ENCODE data around the gene KLHL29. TPM values are rescaled to one million over a fixed set of nuclear protein-coding genes. Genes with fewer than 3 reads are reported as not detected.

Gene KLHL29
- total RNA-seq, 1 donor from 2014 or later: 15.1 TPM

DNA sequence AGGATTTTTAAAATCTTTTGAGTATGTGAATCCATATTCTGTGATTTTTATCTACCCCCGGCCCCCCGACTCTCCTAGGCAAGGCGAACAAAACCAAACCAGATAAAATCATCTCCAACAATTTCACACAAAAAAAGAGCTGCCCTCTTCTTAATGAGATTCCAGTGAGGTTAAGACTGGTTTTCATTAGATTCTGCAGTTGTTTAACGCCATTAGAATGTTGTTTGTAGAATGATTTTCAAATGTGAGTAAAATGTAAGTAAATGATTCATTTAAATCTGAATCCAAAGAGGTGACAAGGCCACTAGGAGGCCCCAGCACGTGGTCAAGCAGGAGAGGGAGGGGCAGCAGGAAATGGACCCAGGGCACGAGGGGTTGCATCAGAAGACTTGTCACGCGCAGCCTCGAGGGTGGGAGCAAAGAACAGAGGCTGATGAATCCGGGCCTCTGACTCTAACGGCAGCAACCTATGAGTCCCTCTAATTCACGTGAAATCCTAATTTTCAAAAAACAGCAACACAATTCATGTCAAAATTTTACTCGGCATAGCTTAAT lies 24.3 kb upstream of the KLHL29 start:
- H3K9me3 ChIP-seq: no peaks in the 10 kb centered on the region
- intact Hi-C loops (cut with DNase I): no loop called here
- DNase-seq (no peak), ATAC-seq (peak; percentile 64)
- TF ChIP-seq, protein P1, sequence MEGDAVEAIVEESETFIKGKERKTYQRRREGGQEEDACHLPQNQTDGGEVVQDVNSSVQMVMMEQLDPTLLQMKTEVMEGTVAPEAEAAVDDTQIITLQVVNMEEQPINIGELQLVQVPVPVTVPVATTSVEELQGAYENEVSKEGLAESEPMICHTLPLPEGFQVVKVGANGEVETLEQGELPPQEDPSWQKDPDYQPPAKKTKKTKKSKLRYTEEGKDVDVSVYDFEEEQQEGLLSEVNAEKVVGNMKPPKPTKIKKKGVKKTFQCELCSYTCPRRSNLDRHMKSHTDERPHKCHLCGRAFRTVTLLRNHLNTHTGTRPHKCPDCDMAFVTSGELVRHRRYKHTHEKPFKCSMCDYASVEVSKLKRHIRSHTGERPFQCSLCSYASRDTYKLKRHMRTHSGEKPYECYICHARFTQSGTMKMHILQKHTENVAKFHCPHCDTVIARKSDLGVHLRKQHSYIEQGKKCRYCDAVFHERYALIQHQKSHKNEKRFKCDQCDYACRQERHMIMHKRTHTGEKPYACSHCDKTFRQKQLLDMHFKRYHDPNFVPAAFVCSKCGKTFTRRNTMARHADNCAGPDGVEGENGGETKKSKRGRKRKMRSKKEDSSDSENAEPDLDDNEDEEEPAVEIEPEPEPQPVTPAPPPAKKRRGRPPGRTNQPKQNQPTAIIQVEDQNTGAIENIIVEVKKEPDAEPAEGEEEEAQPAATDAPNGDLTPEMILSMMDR (IDR thresholded peaks at IDR 0.05): no peak
- H3K36me3 ChIP-seq: no peaks in the 10 kb centered on the region
- no peak overlapping the region for H3K27ac ChIP-seq
- H3K4me3 ChIP-seq: no peak overlapping the region
- no peaks in the 10 kb centered on the region for H3K4me1 ChIP-seq
- H3K27me3 ChIP-seq: peaks cover 6% of the 10 kb centered on the region

DNA sequence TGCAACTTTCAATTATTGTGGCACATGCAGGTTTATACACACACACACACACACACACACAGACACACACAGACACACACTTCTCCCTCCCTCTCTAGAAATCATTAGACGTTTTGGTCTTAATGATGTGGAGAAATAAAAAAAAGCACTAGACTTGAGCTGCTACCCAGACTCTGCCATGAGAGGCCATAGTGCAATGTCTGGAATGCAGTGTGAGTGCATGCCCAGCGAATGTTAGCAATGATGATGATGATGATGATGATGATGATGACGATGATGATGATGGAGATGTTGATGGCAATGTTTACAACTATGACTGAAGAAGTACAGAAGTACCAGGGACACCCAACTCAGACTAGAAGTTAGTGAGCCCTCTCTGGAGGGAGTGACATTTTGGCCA lies 23.8 kb upstream of the KLHL29 start:
- no peak overlapping the region for H3K4me3 ChIP-seq
- H3K27me3 ChIP-seq: peaks cover 6% of the 10 kb centered on the region
- no peak overlapping the region for H3K27ac ChIP-seq
- TF ChIP-seq, protein P1 (IDR thresholded peaks at IDR 0.05): no peak
- intact Hi-C loops (cut with DNase I): no loop called here
- H3K36me3 ChIP-seq: no peaks in the 10 kb centered on the region
- no peaks in the 10 kb centered on the region for H3K9me3 ChIP-seq
- no peaks in the 10 kb centered on the region for H3K4me1 ChIP-seq
- ATAC-seq: no peak
- DNase-seq: no peak

DNA sequence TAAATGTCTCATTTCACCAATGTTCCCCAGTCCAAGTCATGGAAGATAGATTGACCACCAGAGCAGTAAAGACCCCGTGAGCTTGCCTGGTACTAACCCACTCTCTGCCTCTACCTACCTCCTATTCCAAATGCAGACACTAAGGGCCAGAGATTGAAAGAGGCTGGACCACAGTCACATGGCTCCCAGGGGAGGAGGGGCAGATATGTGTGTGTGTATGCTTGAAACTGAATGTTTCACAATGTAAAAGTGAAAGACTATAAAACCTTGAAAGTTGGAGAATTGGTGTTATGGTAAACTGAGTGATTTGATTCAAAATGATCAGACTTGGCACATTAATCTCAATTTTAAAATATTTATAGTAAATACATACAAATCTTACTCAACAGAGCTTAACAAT lies 21.7 kb upstream of the KLHL29 start:
- Histone ChIP-seq H3K36me3 (no peaks in the 10 kb centered on the region), H3K4me3 (no peak overlapping the region), H3K9me3 (no peaks in the 10 kb centered on the region), H3K4me1 (no peaks in the 10 kb centered on the region), H3K27me3 (peaks cover 6% of the 10 kb centered on the region), H3K27ac (no peak overlapping the region)
- DNase-seq (no peak), ATAC-seq (no peak)
- TF ChIP-seq, protein P1 (IDR thresholded peaks at IDR 0.05): no peak
- intact Hi-C loops (cut with DNase I): no loop called here

DNA sequence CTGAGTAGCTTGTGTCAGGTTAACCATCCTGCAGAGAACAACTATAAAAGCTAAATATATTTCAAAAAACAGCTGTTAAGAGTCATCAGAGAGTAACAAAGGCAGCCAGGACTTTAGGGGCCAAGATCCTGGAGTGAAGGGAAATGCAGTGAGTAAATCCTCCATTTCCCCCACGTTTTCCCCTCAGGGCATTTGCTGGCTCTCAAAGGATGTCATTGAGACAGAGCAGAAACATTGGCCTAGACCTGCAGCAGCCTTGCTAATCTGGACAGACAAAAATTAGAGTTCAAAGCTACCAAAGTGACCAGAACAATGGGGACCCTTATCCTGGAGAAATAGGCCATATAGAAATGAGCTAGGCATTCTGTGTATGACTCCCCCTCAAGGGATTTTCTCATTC lies 21.1 kb upstream of the KLHL29 start:
- H3K27me3 ChIP-seq: peaks cover 6% of the 10 kb centered on the region
- DNase-seq: no peak
- H3K4me1 ChIP-seq: no peaks in the 10 kb centered on the region
- TF ChIP-seq, protein P1 (IDR thresholded peaks at IDR 0.05): no peak
- H3K9me3 ChIP-seq: no peaks in the 10 kb centered on the region
- ATAC-seq: no peak
- intact Hi-C loops (cut with DNase I): no loop called here
- H3K36me3 ChIP-seq: no peaks in the 10 kb centered on the region
- no peak overlapping the region for H3K4me3 ChIP-seq
- H3K27ac ChIP-seq: no peak overlapping the region

DNA sequence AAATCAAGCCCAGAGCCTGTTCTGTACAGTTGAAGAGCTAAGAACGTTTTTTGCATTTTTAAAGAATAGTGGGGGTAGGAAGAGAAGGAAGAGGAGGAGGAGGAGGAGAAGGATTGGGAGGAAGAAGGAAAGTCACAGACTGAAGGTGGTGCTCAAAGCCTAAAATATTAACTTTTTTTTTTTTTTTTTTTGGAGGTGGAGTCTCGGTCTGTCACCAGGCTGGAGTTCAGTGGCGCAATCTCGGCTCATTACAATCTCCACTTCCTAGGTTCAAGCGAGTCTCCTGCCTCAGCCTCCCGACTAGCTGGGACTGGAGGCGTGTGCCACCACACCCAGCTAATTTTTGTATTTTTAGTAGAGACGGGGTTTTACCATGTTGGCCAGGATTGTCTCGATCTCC lies 18.3 kb upstream of the KLHL29 start:
- TF ChIP-seq, protein P1 (IDR thresholded peaks at IDR 0.05): no peak
- peak; percentile 55 for ATAC-seq
- Histone ChIP-seq H3K27me3 (peaks cover 6% of the 10 kb centered on the region), H3K36me3 (no peaks in the 10 kb centered on the region), H3K9me3 (no peaks in the 10 kb centered on the region), H3K27ac (no peak overlapping the region), H3K4me1 (no peaks in the 10 kb centered on the region), H3K4me3 (no peak overlapping the region)
- intact Hi-C loops (cut with DNase I): no loop called here
- DNase-seq: no peak

DNA sequence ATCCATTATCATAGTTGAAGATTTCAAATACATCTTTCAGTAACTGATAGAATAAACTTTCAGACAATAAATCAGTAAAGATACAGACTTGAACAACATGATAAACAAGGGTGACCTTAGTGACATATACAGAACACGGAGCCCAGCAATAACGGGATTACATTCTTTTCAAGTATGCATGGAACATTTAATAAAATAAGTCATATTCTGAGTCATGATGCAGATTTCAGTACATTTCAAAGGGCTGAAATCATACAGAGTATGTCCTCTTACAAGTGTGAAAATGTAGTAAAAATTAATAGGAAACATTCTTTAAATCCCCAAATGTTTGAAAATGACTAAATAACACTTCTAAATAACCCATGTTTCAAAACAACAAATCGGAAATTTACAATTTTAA lies 17.2 kb upstream of the KLHL29 start:
- no peak for ATAC-seq
- H3K36me3 ChIP-seq: no peaks in the 10 kb centered on the region
- no peak overlapping the region for H3K4me3 ChIP-seq
- H3K9me3 ChIP-seq: no peaks in the 10 kb centered on the region
- DNase-seq: no peak
- intact Hi-C loops (cut with DNase I): no loop called here
- no peaks in the 10 kb centered on the region for H3K27me3 ChIP-seq
- no peak overlapping the region for H3K27ac ChIP-seq
- TF ChIP-seq, protein P1 (IDR thresholded peaks at IDR 0.05): no peak
- H3K4me1 ChIP-seq: no peaks in the 10 kb centered on the region

All from upper lobe of right lung (tissue), 1 donor.